GM23338 (cell line): ENCODE data around the gene TET2. TPM values are rescaled to one million over a fixed set of nuclear protein-coding genes. Genes with fewer than 3 reads are reported as not detected.

ENCODE experiments used
- ATAC-seq: fragments of 200-7000 bp; cut with Tn5 transposase; 3 replicates; pipeline ENCODE4 v1.9.1; 2020
- DNase-seq: peaks from one replicate; pipeline ENCODE4 v3.0.0-alpha.2; 2015; ENCODE audit warnings: low spot score
- H2AFZ ChIP-seq: fragments of 200-600 bp; sonication (generic); 2 replicates; pipeline ENCODE4 v1.8.0; 2016; ENCODE audit warnings: antibody characterized with exemption, mild to moderate bottlenecking, moderate library complexity
- H3F3A ChIP-seq: fragments of 200-600 bp; sonication (generic); replicated peaks from 2 replicates; pipeline ENCODE4 v1.8.0; 2017; ENCODE audit warnings: antibody characterized with exemption, mixed run types, low read depth
- H3K27ac ChIP-seq: fragments of 200-600 bp; sonication (generic); 2 replicates; pipeline ENCODE4 v1.6.1; 2016; ENCODE audit warnings: low read depth
- H3K27me3 ChIP-seq: fragments of 200-600 bp; sonication (generic); 2 replicates; pipeline ENCODE4 v1.8.0; 2016; ENCODE audit warnings: mild to moderate bottlenecking, mixed run types, moderate library complexity; ENCODE audit not compliant: insufficient read depth
- H3K36me3 ChIP-seq: fragments of 200-600 bp; sonication (generic); 2 replicates; pipeline ENCODE4 v1.8.0; 2016; ENCODE audit warnings: mild to moderate bottlenecking; ENCODE audit not compliant: insufficient read depth
- H3K4me1 ChIP-seq: fragments of 200-600 bp; sonication (generic); 2 replicates; pipeline ENCODE4 v1.8.0; 2016; ENCODE audit warnings: mild to moderate bottlenecking, moderate library complexity; ENCODE audit not compliant: insufficient read depth
- H3K4me2 ChIP-seq: fragments of 200-600 bp; sonication (generic); 2 replicates; pipeline ENCODE4 v1.7.1; 2017; ENCODE audit warnings: mixed run types
- H3K4me3 ChIP-seq: fragments of 200-600 bp; sonication (generic); 2 replicates; pipeline ENCODE4 v1.6.1; 2016; ENCODE audit warnings: mixed run types
- H3K79me2 ChIP-seq: fragments of 200-600 bp; sonication (generic); replicated peaks from 2 replicates; pipeline ENCODE4 v1.8.0; 2017; ENCODE audit warnings: mild to moderate bottlenecking; ENCODE audit not compliant: insufficient read depth
- H3K9me2 ChIP-seq: fragments of 200-600 bp; sonication (generic); 2 replicates; pipeline ENCODE4 v1.8.0; 2017; ENCODE audit not compliant: insufficient read depth
- H4K20me1 ChIP-seq: fragments of 200-600 bp; sonication (generic); replicated peaks from 2 replicates; pipeline ENCODE4 v1.8.0; 2017; ENCODE audit warnings: mild to moderate bottlenecking; ENCODE audit not compliant: insufficient read depth
- H3K27ac Mint-ChIP-seq: 2 replicates; pipeline ENCODE4 v1.8.0; 2020; ENCODE audit warnings: inconsistent platforms, mild to moderate bottlenecking, moderate library complexity, mixed read lengths
- H3K27me3 Mint-ChIP-seq: 3 replicates; pipeline ENCODE4 v1.8.0; 2022; ENCODE audit warnings: low read depth, mild to moderate bottlenecking, moderate library complexity, mixed read lengths, inconsistent platforms; ENCODE audit not compliant: insufficient read depth, poor library complexity
- H3K36me3 Mint-ChIP-seq: 3 replicates; pipeline ENCODE4 v1.8.0; 2021; ENCODE audit warnings: low read depth, mild to moderate bottlenecking, inconsistent platforms, moderate library complexity, mixed read lengths
- H3K4me1 Mint-ChIP-seq: 3 replicates; pipeline ENCODE4 v1.8.0; 2020; ENCODE audit warnings: mild to moderate bottlenecking, inconsistent platforms, mixed read lengths
- H3K4me3 Mint-ChIP-seq: 3 replicates; pipeline ENCODE4 v1.8.0; 2021; ENCODE audit warnings: moderate library complexity, mild to moderate bottlenecking, inconsistent platforms, mixed read lengths
- H3K9me3 Mint-ChIP-seq: 3 replicates; pipeline ENCODE4 v1.8.0; 2020; ENCODE audit warnings: moderate library complexity, mild to moderate bottlenecking, inconsistent platforms, mixed read lengths
- CREB1 ChIP-seq: fragments of 250-450 bp; sonication (Bioruptor Pico); IDR thresholded peaks from 2 replicates; pipeline ENCODE4 v1.5.0; 2020; ENCODE audit warnings: low read depth, mild to moderate bottlenecking, moderate library complexity
- EZH2phosphoT487 ChIP-seq: fragments of 200-600 bp; sonication (generic); IDR thresholded peaks from one replicate; pipeline ENCODE4 v1.8.1; 2018; ENCODE audit warnings: antibody characterized with exemption; ENCODE audit not compliant: unreplicated experiment
- JUNB ChIP-seq: IDR thresholded peaks from one replicate; pipeline ENCODE4 v1.6.1; 2016; ENCODE audit warnings: antibody characterized with exemption; ENCODE audit not compliant: unreplicated experiment
- NANOG ChIP-seq: IDR thresholded peaks from 2 replicates; pipeline ENCODE4 v1.6.1; 2016; ENCODE audit warnings: antibody characterized with exemption, borderline replicate concordance
- STAT1 ChIP-seq: IDR thresholded peaks from one replicate; pipeline ENCODE4 v1.6.1; 2016; ENCODE audit warnings: antibody characterized with exemption; ENCODE audit not compliant: unreplicated experiment
- ZNF114 ChIP-seq: fragments of 250-450 bp; sonication (Bioruptor Pico); IDR thresholded peaks from 2 replicates; pipeline ENCODE4 v1.5.0; 2020; ENCODE audit warnings: mild to moderate bottlenecking, moderate library complexity
- polyA plus RNA-seq: library from polyadenylated mRNA; unstranded; fragments of >200 nt; fragmentation: Nextera tagmentation; extraction: Ambion mirVana; gene quantifications from 2 replicates; pipeline ENCODE4 v1.2.1, GENCODE V29; 2016
- total RNA-seq: library from RNA; depleted of rRNA; stranded (reverse); fragments of >200 nt; shearing (Covaris generic); gene quantifications from 2 replicates; pipeline ENCODE4 v1.2.3, GENCODE V29; 2014
- TF ChIP-seq, protein P1 (sequence below): fragments of 250-450 bp; sonication (Bioruptor Pico); IDR thresholded peaks from 2 replicates; pipeline ENCODE4 v1.5.0; 2020; ENCODE audit warnings: mild to moderate bottlenecking, moderate library complexity
- TF ChIP-seq, protein P2 (sequence below): IDR thresholded peaks from one replicate; pipeline ENCODE4 v1.6.1; 2018; ENCODE audit warnings: antibody characterized with exemption; ENCODE audit not compliant: unreplicated experiment
- TF ChIP-seq, protein P3 (sequence below): IDR thresholded peaks from 2 replicates; pipeline ENCODE4 v1.6.1; 2016; ENCODE audit warnings: antibody characterized with exemption

TET2 gene
- total and polyA plus RNA-seq, 2 experiments from 2014 or later, result 1.2 to 2.2 TPM

DNA sequence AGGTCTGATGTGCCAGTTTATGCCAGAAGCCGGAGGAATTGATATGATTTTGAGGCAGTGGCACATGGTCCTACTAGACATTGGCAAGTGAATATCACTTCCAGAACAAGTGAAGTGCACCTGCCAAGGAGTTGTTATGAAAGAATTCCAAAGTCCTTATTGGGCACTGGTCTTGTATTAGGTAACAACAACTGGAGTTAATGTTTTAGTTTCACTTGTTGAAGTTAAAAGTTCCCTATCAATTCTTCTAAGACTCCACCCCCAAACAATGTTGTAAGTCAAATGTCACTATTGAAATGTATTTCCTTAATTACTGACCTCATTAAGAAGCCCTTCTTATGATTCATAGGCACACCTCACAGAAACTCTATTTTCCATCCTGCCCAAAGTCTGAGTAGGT, 3.1 kb downstream of the TET2 start (continued):
- TF ChIP-seq, protein P1, sequence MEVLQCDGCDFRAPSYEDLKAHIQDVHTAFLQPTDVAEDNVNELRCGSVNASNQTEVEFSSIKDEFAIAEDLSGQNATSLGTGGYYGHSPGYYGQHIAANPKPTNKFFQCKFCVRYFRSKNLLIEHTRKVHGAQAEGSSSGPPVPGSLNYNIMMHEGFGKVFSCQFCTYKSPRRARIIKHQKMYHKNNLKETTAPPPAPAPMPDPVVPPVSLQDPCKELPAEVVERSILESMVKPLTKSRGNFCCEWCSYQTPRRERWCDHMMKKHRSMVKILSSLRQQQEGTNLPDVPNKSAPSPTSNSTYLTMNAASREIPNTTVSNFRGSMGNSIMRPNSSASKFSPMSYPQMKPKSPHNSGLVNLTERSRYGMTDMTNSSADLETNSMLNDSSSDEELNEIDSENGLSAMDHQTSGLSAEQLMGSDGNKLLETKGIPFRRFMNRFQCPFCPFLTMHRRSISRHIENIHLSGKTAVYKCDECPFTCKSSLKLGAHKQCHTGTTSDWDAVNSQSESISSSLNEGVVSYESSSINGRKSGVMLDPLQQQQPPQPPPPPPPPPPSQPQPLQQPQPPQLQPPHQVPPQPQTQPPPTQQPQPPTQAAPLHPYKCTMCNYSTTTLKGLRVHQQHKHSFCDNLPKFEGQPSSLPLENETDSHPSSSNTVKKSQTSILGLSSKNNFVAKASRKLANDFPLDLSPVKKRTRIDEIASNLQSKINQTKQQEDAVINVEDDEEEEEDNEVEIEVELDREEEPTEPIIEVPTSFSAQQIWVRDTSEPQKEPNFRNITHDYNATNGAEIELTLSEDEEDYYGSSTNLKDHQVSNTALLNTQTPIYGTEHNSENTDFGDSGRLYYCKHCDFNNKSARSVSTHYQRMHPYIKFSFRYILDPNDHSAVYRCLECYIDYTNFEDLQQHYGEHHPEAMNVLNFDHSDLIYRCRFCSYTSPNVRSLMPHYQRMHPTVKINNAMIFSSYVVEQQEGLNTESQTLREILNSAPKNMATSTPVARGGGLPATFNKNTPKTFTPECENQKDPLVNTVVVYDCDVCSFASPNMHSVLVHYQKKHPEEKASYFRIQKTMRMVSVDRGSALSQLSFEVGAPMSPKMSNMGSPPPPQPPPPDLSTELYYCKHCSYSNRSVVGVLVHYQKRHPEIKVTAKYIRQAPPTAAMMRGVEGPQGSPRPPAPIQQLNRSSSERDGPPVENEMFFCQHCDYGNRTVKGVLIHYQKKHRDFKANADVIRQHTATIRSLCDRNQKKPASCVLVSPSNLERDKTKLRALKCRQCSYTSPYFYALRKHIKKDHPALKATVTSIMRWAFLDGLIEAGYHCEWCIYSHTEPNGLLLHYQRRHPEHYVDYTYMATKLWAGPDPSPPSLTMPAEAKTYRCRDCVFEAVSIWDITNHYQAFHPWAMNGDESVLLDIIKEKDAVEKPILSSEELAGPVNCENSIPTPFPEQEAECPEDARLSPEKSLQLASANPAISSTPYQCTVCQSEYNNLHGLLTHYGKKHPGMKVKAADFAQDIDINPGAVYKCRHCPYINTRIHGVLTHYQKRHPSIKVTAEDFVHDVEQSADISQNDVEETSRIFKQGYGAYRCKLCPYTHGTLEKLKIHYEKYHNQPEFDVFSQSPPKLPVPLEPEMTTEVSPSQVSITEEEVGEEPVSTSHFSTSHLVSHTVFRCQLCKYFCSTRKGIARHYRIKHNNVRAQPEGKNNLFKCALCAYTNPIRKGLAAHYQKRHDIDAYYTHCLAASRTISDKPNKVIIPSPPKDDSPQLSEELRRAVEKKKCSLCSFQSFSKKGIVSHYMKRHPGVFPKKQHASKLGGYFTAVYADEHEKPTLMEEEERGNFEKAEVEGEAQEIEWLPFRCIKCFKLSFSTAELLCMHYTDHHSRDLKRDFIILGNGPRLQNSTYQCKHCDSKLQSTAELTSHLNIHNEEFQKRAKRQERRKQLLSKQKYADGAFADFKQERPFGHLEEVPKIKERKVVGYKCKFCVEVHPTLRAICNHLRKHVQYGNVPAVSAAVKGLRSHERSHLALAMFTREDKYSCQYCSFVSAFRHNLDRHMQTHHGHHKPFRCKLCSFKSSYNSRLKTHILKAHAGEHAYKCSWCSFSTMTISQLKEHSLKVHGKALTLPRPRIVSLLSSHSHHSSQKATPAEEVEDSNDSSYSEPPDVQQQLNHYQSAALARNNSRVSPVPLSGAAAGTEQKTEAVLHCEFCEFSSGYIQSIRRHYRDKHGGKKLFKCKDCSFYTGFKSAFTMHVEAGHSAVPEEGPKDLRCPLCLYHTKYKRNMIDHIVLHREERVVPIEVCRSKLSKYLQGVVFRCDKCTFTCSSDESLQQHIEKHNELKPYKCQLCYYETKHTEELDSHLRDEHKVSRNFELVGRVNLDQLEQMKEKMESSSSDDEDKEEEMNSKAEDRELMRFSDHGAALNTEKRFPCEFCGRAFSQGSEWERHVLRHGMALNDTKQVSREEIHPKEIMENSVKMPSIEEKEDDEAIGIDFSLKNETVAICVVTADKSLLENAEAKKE (CRISPR knock-in tag), result no peak
- TF ChIP-seq, protein P2, sequence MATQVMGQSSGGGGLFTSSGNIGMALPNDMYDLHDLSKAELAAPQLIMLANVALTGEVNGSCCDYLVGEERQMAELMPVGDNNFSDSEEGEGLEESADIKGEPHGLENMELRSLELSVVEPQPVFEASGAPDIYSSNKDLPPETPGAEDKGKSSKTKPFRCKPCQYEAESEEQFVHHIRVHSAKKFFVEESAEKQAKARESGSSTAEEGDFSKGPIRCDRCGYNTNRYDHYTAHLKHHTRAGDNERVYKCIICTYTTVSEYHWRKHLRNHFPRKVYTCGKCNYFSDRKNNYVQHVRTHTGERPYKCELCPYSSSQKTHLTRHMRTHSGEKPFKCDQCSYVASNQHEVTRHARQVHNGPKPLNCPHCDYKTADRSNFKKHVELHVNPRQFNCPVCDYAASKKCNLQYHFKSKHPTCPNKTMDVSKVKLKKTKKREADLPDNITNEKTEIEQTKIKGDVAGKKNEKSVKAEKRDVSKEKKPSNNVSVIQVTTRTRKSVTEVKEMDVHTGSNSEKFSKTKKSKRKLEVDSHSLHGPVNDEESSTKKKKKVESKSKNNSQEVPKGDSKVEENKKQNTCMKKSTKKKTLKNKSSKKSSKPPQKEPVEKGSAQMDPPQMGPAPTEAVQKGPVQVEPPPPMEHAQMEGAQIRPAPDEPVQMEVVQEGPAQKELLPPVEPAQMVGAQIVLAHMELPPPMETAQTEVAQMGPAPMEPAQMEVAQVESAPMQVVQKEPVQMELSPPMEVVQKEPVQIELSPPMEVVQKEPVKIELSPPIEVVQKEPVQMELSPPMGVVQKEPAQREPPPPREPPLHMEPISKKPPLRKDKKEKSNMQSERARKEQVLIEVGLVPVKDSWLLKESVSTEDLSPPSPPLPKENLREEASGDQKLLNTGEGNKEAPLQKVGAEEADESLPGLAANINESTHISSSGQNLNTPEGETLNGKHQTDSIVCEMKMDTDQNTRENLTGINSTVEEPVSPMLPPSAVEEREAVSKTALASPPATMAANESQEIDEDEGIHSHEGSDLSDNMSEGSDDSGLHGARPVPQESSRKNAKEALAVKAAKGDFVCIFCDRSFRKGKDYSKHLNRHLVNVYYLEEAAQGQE, result no peak
- TF ChIP-seq, protein P3, sequence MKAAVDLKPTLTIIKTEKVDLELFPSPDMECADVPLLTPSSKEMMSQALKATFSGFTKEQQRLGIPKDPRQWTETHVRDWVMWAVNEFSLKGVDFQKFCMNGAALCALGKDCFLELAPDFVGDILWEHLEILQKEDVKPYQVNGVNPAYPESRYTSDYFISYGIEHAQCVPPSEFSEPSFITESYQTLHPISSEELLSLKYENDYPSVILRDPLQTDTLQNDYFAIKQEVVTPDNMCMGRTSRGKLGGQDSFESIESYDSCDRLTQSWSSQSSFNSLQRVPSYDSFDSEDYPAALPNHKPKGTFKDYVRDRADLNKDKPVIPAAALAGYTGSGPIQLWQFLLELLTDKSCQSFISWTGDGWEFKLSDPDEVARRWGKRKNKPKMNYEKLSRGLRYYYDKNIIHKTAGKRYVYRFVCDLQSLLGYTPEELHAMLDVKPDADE, result no peak

DNA sequence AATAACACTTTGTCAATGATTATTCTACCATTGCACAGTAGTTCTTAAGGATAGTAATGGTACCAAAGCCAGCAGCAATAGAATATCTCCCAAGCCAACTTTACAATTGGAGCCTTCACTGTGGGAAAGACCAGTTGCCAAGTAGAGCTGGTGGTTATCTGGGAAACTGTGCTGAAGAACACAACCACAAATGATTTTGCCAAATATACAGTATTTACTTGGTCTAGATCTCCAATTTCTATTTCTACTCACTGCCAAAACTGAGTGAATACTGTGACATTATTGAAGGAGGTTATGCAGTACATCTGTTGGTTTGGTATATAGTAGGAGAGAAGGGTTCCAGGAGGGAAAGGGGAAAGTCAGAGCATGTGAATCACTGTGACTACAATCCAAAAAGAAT, 3.8 kb downstream of the TET2 start:
- peaks cover 43% of the 10 kb centered on the region for H3K27me3 Mint-ChIP-seq
- H4K20me1 ChIP-seq, result peaks cover 9% of the 10 kb centered on the region
- H3K4me2 ChIP-seq, result no peak overlapping the region
- TF ChIP-seq CREB1 (CRISPR knock-in tag) (no peak), JUNB (no peak), STAT1 (no peak), NANOG (no peak), EZH2phosphoT487 (no peak), ZNF114 (CRISPR knock-in tag) (no peak)
- TF ChIP-seq, protein P2, result no peak
- TF ChIP-seq, protein P3, result no peak

More for the DNA sequence above, 3.8 kb downstream of the TET2 start:
- Mint-ChIP-seq H3K9me3 (no peaks in the 10 kb centered on the region), H3K27ac (no peak overlapping the region), H3K4me1 (peaks cover 10% of the 10 kb centered on the region), H3K4me3 (no peak overlapping the region), H3K36me3 (no peaks in the 10 kb centered on the region; the same call in 2 of the 3 replicates)
- Histone ChIP-seq H3K79me2 (no peaks in the 10 kb centered on the region; the same call in 1 of the 2 replicates), H3K4me1 (peaks cover 13% of the 10 kb centered on the region), H3K27ac (no peak overlapping the region), H3K27me3 (peaks cover 64% of the 10 kb centered on the region), H3K9me2 (no peaks in the 10 kb centered on the region), H3F3A (no peaks in the 10 kb centered on the region), H3K4me3 (no peak overlapping the region), H3K36me3 (no peaks in the 10 kb centered on the region), H2AFZ (no peak overlapping the region)
- DNase-seq (no peak), ATAC-seq (no peak)
